T-helper 2 cell treated with Interferon-gamma antibody and Interleukin-4, amounts not matched to agents 100 ng/mL and 5 ng/mL, for 36 hours (primary cell): ENCODE results near the gene TNRC18. TPM values are rescaled to one million over a fixed set of nuclear protein-coding genes. Genes with fewer than 3 reads are reported as not detected.
"Not testable (repeated sequence)": the region's sequence is repeated elsewhere in the genome, so short reads cannot be mapped to it uniquely, and the experiment has no call there.

Source experiments
- intact Hi-C: fragments of 100-400 bp; cut with micrococcal nuclease; formaldehyde crosslinking; loops from one replicate; pipeline ENCODE4 v1.15.1; 2023
- total RNA-seq: library from RNA; stranded (reverse); gene quantifications from 2 replicates; pipeline ENCODE4 v1.2.3, GENCODE V29; 2022

The TNRC18 gene
- total RNA-seq, 1 donor from 2014 or later, result 51.4 TPM

GRCh38 chr7:5377816-5378215 lies 45.8 kb downstream of the TNRC18 start:
- intact Hi-C loops, result no loop called here

- intact Hi-C loops, result no loop called here
Measured at GRCh38 chr7:5377279-5377678, 46.4 kb downstream of the TNRC18 start.

GRCh38 chr7:5375925-5376324 lies 47.7 kb downstream of the TNRC18 start:
- intact Hi-C loops, result no loop called here

- intact Hi-C loops, result no loop called here
Measured at GRCh38 chr7:5374464-5374863, 49.2 kb downstream of the TNRC18 start.

GRCh38 chr7:5373300-5373699 lies 50.3 kb downstream of the TNRC18 start:
- intact Hi-C loops, result no loop called here

- intact Hi-C loops, result no loop called here
Measured at GRCh38 chr7:5370454-5371353, 52.9 kb downstream of the TNRC18 start.

GRCh38 chr7:5367661-5368060 lies 56.0 kb downstream of the TNRC18 start:
- intact Hi-C loops, result no loop called here

GRCh38 chr7:5365976-5366625 lies 57.5 kb downstream of the TNRC18 start:
- intact Hi-C loops, result not testable (repeated sequence)

- intact Hi-C loops, result no loop called here
Measured at GRCh38 chr7:5363729-5364128, 59.9 kb downstream of the TNRC18 start.

- intact Hi-C loops, result no loop called here
Measured at GRCh38 chr7:5362466-5362865, 61.2 kb downstream of the TNRC18 start.

GRCh38 chr7:5361446-5362127 lies 62.0 kb downstream of the TNRC18 start:
- intact Hi-C loops, result no loop called here

GRCh38 chr7:5360971-5361370 lies 62.7 kb downstream of the TNRC18 start:
- intact Hi-C loops, result no loop called here

GRCh38 chr7:5360451-5360850 lies 63.2 kb downstream of the TNRC18 start:
- intact Hi-C loops, result no loop called here

- intact Hi-C loops, result not testable (repeated sequence)
Measured at GRCh38 chr7:5360021-5360420, 63.6 kb downstream of the TNRC18 start.

GRCh38 chr7:5359344-5359743 lies 64.3 kb downstream of the TNRC18 start:
- intact Hi-C loops, result no loop called here

- intact Hi-C loops, result no loop called here
Measured at GRCh38 chr7:5357951-5358350, 65.7 kb downstream of the TNRC18 start.

- intact Hi-C loops, result no loop called here
Measured at GRCh38 chr7:5356751-5357119, 66.9 kb downstream of the TNRC18 start.

- intact Hi-C loops, result no loop called here
Measured at GRCh38 chr7:5354460-5355232, 69.0 kb downstream of the TNRC18 start.

GRCh38 chr7:5352440-5353010 lies 71.1 kb downstream of the TNRC18 start:
- intact Hi-C loops, result no loop called here

- intact Hi-C loops, result no loop called here
Measured at GRCh38 chr7:5351507-5352265, 71.9 kb downstream of the TNRC18 start.
